ENCODE results near the gene TPGS1.

Gene TPGS1

GRCh38 chr19:498511-498891 lies 8.8 kb upstream of the TPGS1 start:
- no peaks in the 10 kb centered on the region for H3K4me1 ChIP-seq (ENCODE audit: control insufficient read depth, insufficient read depth, low read length)
- no peaks in the 10 kb centered on the region for H3K36me3 ChIP-seq (ENCODE audit: control insufficient read depth, insufficient read depth, low read length, severe bottlenecking)
- no peaks in the 10 kb centered on the region for H3K9me3 ChIP-seq (ENCODE audit: control insufficient read depth, low read length)
- DNase-seq (ENCODE audit: low read depth): no peak
- no peak overlapping the region for H3K4me3 ChIP-seq (ENCODE audit: low read length)
- no peak overlapping the region for H3K9ac ChIP-seq (ENCODE audit: low read length)
- H3K27me3 ChIP-seq (replicated peaks; ENCODE audit: control insufficient read depth, insufficient read depth, low read length): peaks cover 6% of the 10 kb centered on the region

- Histone ChIP-seq H3K36me3 (ENCODE audit: control insufficient read depth, insufficient read depth, low read length, severe bottlenecking) (no peaks in the 10 kb centered on the region), H3K4me1 (ENCODE audit: control insufficient read depth, insufficient read depth, low read length) (no peaks in the 10 kb centered on the region), H3K27me3 (replicated peaks; ENCODE audit: control insufficient read depth, insufficient read depth, low read length) (peaks cover 6% of the 10 kb centered on the region), H3K9me3 (ENCODE audit: control insufficient read depth, low read length) (no peaks in the 10 kb centered on the region), H3K9ac (ENCODE audit: low read length) (no peak overlapping the region), H3K4me3 (ENCODE audit: low read length) (no peak overlapping the region)
- DNase-seq (ENCODE audit: low read depth): no peak
These were observed 8.2 kb upstream of the TPGS1 start for GRCh38 chr19:498977-499623.

DNA sequence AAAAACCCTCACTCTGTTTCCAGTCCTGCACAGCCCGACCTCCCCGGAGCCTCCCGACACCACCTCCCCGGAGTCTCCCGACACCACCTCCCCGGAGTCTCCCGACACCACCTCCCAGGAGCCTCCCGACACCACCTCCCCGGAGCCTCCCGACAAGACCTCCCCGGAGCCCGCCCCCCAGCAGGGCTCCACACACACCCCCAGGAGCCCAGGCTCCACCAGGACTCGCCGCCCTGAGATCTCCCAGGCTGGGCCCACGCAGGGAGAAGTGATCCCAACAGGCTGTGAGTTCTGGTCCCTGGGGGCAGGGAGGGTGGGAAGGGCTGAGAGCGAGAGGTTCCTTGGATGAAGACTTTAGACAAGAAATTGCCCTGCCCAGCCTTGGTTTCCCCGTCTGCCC lies 5.7 kb upstream of the TPGS1 start:
- DNase-seq (ENCODE audit: low read depth): no peak
- H3K4me1 ChIP-seq (ENCODE audit: control insufficient read depth, insufficient read depth, low read length): peaks cover 3% of the 10 kb centered on the region
- H3K36me3 ChIP-seq (ENCODE audit: control insufficient read depth, insufficient read depth, low read length, severe bottlenecking): no peaks in the 10 kb centered on the region
- H3K27me3 ChIP-seq (replicated peaks; ENCODE audit: control insufficient read depth, insufficient read depth, low read length): peaks cover 6% of the 10 kb centered on the region
- H3K9me3 ChIP-seq (ENCODE audit: control insufficient read depth, low read length): no peaks in the 10 kb centered on the region
- H3K9ac ChIP-seq (ENCODE audit: low read length): no peak overlapping the region
- H3K4me3 ChIP-seq (ENCODE audit: low read length): no peak overlapping the region

GRCh38 chr19:504616-505015 lies 2.7 kb upstream of the TPGS1 start:
- H3K4me3 ChIP-seq (ENCODE audit: low read length): no peak overlapping the region

DNA sequence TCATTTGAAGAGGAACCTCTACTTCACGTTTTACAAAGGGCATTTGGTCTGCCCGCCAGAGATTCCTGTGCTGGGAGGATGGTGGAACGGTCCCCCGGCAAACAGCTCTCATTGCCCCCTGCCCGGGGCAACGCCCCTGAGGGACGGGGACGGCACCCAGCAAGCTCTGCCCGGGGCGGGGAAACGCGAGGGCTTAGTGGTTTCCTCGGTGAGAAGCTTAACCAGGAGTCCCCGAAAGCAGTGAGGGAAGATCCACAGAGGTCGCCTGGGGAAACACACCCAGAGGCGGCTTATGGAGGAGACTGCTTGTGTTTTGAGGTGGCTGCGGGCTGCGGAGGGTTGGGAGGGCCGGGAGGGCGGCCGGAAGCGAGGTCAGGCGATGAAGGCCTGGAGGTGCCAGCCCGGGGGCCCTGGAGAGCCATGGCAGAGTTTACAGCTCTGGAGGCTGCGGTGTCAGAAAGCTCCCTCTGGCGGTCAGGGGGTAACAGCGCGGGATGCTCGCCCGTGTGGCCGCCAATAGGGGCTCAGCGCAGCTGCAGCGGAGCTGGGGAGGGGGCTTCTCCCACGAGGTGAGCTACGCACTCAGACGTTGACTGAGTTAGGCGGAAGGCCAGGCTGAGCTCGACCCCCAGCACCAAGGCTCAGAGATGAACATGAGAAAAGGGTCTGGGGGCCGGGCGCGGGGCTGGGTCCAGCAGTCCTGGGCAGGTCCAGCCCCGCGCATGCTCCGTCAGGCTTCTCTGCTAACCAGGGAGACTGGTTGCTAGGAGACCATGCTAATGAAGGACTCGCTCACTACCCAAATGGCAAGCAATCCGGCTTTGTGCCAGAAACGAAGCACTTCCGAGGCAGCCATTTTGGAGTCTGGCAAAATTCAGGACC lies 652 bp upstream of the TPGS1 start:
- Histone ChIP-seq H3K4me3 (ENCODE audit: low read length) (peak overlapping the region; percentile 90), H3K9me3 (ENCODE audit: control insufficient read depth, low read length) (no peaks in the 10 kb centered on the region), H3K4me1 (ENCODE audit: control insufficient read depth, insufficient read depth, low read length) (peaks cover 24% of the 10 kb centered on the region), H3K9ac (ENCODE audit: low read length) (peak overlapping the region; percentile 99), H3K36me3 (ENCODE audit: control insufficient read depth, insufficient read depth, low read length, severe bottlenecking) (peaks cover 6% of the 10 kb centered on the region), H3K27me3 (replicated peaks; ENCODE audit: control insufficient read depth, insufficient read depth, low read length) (no peaks in the 10 kb centered on the region)
- DNase-seq (ENCODE audit: low read depth): peak; percentile 100

More at GRCh38 chr19:504616-505015, 2.7 kb upstream of the TPGS1 start:
- DNase-seq (ENCODE audit: low read depth): no peak
- H3K4me1 ChIP-seq (ENCODE audit: control insufficient read depth, insufficient read depth, low read length): peaks cover 13% of the 10 kb centered on the region
- H3K36me3 ChIP-seq (ENCODE audit: control insufficient read depth, insufficient read depth, low read length, severe bottlenecking): peaks cover 4% of the 10 kb centered on the region
- H3K9me3 ChIP-seq (ENCODE audit: control insufficient read depth, low read length): no peaks in the 10 kb centered on the region
- no peaks in the 10 kb centered on the region for H3K27me3 ChIP-seq (replicated peaks; ENCODE audit: control insufficient read depth, insufficient read depth, low read length)
- H3K9ac ChIP-seq (ENCODE audit: low read length): no peak overlapping the region

DNA sequence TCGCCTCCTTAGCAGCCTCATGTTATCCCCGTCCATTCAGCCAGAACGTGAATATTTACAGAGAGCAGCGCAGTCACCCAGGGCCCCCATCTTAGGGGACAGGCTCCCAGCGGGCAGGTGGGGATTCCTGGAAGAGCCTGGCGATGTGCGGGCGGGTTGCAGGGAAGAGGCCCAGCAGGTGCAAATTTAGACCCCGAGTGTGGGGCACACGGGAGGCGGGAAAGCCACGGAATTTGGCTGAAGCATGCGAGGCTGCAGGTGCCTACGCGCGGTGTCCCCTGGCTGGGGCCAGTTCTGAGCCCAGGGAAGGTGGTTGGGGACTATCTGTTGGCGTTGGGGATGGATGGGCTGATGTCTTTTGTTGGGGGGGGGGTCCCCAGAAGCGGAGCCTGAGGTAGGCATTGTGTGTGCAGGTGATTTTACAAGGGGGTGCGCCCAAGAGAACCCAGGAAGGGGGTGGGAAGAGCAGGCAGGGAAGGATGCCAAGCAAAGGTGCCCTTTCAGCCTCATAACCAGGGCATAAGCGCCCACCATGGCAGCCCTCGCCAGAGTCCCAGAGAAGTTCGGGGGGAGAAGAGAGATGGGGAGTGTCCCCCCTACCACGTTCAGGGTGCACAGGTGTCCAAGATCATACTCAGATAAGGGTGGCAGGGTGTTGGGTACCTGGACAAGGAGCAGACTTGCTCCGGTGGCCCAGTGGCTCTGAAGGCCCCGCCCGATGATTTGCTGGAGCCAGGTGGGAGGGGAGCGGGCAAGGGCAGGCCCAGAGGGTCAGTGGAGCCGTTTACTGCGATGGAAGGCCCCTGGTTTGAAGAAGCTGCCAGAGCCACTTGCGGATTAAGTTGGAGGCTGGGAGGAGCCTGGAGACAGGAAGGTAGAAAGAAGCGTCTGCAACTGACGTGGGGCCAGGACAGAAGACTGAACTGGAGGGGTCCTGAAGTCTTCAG lies 1.2 kb downstream of the TPGS1 start:
- peak overlapping the region; percentile 99 for H3K9ac ChIP-seq (ENCODE audit: low read length)
- no peaks in the 10 kb centered on the region for H3K27me3 ChIP-seq (replicated peaks; ENCODE audit: control insufficient read depth, insufficient read depth, low read length)
- peak overlapping the region; percentile 90 for H3K4me3 ChIP-seq (ENCODE audit: low read length)
- H3K36me3 ChIP-seq (ENCODE audit: control insufficient read depth, insufficient read depth, low read length, severe bottlenecking): peaks cover 6% of the 10 kb centered on the region
- H3K4me1 ChIP-seq (ENCODE audit: control insufficient read depth, insufficient read depth, low read length): peaks cover 24% of the 10 kb centered on the region
- no peaks in the 10 kb centered on the region for H3K9me3 ChIP-seq (ENCODE audit: control insufficient read depth, low read length)
- DNase-seq (ENCODE audit: low read depth): no peak

DNA sequence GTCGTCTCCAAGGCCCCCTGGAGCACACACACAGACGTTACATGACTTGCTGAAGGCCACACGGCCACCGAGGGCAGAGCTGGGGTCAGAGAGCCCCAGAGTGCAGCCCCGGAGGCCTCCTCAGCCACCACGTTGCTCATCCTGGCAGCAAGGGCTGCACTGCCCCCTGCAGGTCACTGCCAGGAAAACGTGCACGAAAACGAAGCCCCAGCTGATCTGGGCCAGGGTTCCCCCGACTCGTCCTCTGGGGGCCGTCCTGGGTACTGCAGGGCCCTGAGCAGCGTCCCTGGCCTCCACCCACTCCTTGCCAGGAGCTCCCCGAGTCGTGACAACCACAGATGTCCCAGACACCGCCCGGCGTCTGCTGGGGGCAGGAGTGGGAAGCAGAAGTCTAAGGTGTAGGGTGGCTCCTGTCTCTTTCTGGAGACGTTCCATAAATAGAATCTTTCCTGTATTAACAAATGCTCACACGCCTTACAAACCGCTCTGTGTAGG lies 3.4 kb downstream of the TPGS1 start:
- H3K4me1 ChIP-seq (ENCODE audit: control insufficient read depth, insufficient read depth, low read length): peaks cover 24% of the 10 kb centered on the region
- H3K4me3 ChIP-seq (ENCODE audit: low read length): no peak overlapping the region
- peak overlapping the region; percentile 68 for H3K9ac ChIP-seq (ENCODE audit: low read length)
- H3K36me3 ChIP-seq (ENCODE audit: control insufficient read depth, insufficient read depth, low read length, severe bottlenecking): peaks cover 15% of the 10 kb centered on the region
- no peaks in the 10 kb centered on the region for H3K9me3 ChIP-seq (ENCODE audit: control insufficient read depth, low read length)
- no peaks in the 10 kb centered on the region for H3K27me3 ChIP-seq (replicated peaks; ENCODE audit: control insufficient read depth, insufficient read depth, low read length)
- DNase-seq (ENCODE audit: low read depth): peak; percentile 96

GRCh38 chr19:511101-511851 lies 4.0 kb downstream of the TPGS1 start:
- H3K9me3 ChIP-seq (ENCODE audit: control insufficient read depth, low read length): no peaks in the 10 kb centered on the region
- peaks cover 15% of the 10 kb centered on the region for H3K36me3 ChIP-seq (ENCODE audit: control insufficient read depth, insufficient read depth, low read length, severe bottlenecking)
- peak; percentile 76 for DNase-seq (ENCODE audit: low read depth)
- H3K9ac ChIP-seq (ENCODE audit: low read length): peak overlapping the region; percentile 68
- peaks cover 23% of the 10 kb centered on the region for H3K4me1 ChIP-seq (ENCODE audit: control insufficient read depth, insufficient read depth, low read length)
- H3K27me3 ChIP-seq (replicated peaks; ENCODE audit: control insufficient read depth, insufficient read depth, low read length): no peaks in the 10 kb centered on the region
- H3K4me3 ChIP-seq (ENCODE audit: low read length): no peak overlapping the region

- Histone ChIP-seq H3K4me1 (ENCODE audit: control insufficient read depth, insufficient read depth, low read length) (peaks cover 21% of the 10 kb centered on the region), H3K9me3 (ENCODE audit: control insufficient read depth, low read length) (no peaks in the 10 kb centered on the region), H3K27me3 (replicated peaks; ENCODE audit: control insufficient read depth, insufficient read depth, low read length) (no peaks in the 10 kb centered on the region), H3K4me3 (ENCODE audit: low read length) (no peak overlapping the region), H3K9ac (ENCODE audit: low read length) (no peak overlapping the region), H3K36me3 (ENCODE audit: control insufficient read depth, insufficient read depth, low read length, severe bottlenecking) (peaks cover 15% of the 10 kb centered on the region)
- no peak for DNase-seq (ENCODE audit: low read depth)
These were observed 5.5 kb downstream of the TPGS1 start for GRCh38 chr19:512547-513365.
